GM18951 (cell line): ENCODE data around the gene USH2A.

Experiments used
- POLR2A ChIP-seq: IDR thresholded peaks from 4 replicates; pipeline ENCODE4 v1.6.1; 2011; ENCODE audit warnings: mild to moderate bottlenecking; ENCODE audit not compliant: insufficient read length, insufficient read depth; ENCODE audit errors: extremely low read depth
- in situ Hi-C: fragments of 300-500 bp; cut with MboI; formaldehyde crosslinking; loops from one replicate; pipeline ENCODE4 v1.12.0; 2022; ENCODE audit warnings: low sequenced_read_pairs, mixed read lengths, inconsistent platforms; ENCODE audit not compliant: unreplicated experiment

USH2A gene

GRCh38 chr1:215780139-215780538 is 643.1 kb downstream of the USH2A start:
- in situ Hi-C loops = no loop called here
- TF ChIP-seq POLR2A = no peak

GRCh38 chr1:215779729-215780128 is 643.5 kb downstream of the USH2A start:
- in situ Hi-C loops = no loop called here
- TF ChIP-seq POLR2A = no peak

DNA sequence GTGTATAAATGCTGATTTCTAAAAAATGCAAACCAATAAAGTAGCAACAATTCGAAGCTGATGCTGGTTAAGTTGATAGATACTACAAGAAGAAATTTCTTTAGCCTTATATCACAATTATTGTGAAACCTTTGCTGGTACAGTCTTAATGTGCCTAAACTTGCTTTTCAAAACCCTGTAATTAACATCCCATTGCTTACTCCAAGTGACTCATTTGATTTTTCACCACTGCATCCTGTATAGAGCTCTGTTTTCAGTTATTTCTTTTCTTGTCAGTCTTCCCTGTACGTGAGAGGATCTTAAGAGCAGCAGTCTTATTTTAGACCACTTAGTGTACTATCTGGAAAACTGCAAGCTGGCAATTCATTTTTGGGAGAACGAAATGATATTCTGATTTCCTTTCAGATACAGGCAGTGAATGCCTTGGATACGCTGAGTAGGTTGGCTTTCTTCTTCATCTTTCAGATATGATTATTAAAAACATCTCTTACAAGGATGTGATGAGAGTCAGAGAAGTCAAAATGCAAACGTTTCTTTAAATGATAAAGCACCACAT is 645.8 kb downstream of the USH2A start:
- in situ Hi-C loops = no loop called here
- TF ChIP-seq POLR2A = no peak

DNA sequence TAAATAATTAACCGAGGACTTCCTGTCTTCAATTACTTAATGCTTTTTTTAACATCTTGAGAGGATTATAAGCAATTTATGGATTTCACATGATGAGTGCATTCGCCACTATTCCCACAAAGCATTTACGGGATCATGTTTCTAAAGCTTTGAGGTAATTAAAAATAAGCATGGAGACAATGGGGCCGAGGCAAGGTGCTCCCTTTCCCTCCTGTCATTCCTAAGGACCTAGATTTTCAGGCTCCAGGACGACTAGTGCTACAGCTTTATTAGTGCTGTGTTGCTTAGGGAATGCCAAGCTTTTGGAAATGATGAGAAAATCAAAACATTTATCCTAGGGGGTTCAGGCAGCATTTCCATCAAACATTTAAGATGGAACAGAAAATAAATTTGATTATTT is 646.9 kb downstream of the USH2A start:
- TF ChIP-seq POLR2A = no peak
- in situ Hi-C loops = no loop called here

DNA sequence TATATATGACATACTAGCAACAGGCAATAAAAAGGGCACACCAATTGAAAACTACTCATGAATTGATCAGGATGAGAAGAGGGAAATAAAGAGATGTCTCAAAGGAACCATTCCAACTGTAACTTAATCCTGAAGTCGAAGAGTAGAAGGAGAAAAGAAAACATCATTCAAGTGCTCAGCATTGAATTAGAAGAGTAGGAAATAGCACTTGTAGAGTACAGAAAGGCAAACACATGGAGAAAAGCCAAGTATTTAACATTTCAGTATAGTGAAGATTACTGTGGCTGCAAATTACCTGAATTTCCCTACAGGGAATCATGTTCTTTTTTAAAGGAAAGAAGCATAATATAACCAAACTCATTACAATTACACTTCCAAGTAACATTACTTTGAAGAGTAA is 651.1 kb downstream of the USH2A start:
- no peak for TF ChIP-seq POLR2A
- in situ Hi-C loops = no loop called here

DNA sequence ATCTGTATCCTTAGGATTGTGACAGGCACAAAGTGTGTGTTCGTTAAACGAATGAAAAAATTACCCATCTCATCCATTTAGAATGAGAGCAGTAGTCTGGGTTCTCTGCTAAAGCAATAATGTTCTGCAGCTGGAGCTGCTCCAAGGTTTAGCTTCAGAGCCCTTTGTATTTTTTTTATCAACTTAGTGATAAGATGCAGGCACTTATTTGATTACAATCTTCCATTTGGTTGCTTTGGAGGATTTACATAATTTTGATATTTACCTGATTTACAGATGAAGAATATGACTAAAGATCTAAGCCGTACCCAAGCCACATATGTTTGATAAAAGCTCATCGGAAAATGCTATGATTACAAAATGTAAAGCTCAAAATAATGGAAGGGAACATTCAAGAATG is 654.9 kb downstream of the USH2A start:
- TF ChIP-seq POLR2A = no peak
- in situ Hi-C loops = no loop called here

DNA sequence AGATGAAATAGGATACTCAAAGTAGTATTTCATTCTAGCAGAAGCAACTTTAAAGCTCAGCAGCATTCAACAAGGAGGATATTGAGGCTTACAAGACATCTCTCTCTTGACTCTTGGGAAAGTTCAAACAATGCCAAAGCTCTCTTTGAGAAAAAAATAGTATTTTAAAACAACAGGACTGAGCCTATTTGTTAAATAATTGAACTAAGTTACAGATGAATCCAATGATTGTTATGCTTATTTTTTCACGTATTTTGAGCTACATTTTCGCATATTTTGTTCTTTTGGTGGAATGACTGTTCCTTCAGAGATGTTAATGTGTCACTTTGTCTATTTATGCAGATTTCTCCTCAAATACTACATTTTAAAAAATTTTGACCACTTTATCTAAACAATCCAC is 655.5 kb downstream of the USH2A start:
- no peak for TF ChIP-seq POLR2A
- in situ Hi-C loops = no loop called here

GRCh38 chr1:215766521-215766920 is 656.7 kb downstream of the USH2A start:
- in situ Hi-C loops = no loop called here

GRCh38 chr1:215765833-215766232 is 657.4 kb downstream of the USH2A start:
- in situ Hi-C loops = no loop called here
- no peak for TF ChIP-seq POLR2A

More at GRCh38 chr1:215766521-215766920, 656.7 kb downstream of the USH2A start:
- no peak for TF ChIP-seq POLR2A

DNA sequence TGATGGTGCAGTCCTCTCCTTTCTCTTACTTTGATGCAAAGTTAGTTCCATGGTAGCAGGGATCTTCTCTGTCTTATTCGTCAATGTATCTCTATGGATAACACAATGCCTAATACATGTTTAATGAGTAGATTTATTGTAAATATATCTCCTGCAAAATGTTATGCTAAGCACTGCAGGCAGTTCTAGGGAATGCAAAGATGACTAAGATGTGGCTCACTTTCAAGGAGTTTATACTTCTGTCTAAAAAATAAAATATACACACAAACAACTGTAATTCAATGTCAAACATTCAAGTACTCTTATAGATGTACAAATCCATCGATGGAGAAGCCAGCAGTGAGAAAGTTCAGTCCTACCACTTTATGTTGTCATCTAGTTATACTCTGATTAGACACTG is 661.8 kb downstream of the USH2A start:
- TF ChIP-seq POLR2A = no peak
- in situ Hi-C loops = no loop called here

- TF ChIP-seq POLR2A = no peak
- in situ Hi-C loops = no loop called here
Measured at GRCh38 chr1:215754112-215754511, 669.1 kb downstream of the USH2A start.

DNA sequence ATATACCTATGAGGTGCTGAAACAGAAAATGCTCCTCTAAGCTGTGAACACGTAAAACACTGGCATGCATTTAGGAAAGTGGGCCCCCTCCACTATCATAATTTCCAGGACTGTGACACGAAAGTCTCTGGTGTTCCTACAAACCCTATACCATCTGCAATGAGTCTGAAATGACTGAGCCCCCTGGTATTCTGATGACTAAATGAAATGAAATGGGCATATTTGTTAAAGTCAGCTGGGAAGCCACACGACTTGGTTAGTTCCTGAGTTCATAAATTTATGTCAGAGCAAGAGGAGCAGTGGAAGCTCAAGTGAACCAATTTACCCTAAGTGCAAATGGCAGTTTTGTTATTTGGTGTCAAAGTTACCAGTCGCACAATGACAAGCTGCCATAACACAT is 673.8 kb downstream of the USH2A start:
- TF ChIP-seq POLR2A = no peak
- in situ Hi-C loops = no loop called here

DNA sequence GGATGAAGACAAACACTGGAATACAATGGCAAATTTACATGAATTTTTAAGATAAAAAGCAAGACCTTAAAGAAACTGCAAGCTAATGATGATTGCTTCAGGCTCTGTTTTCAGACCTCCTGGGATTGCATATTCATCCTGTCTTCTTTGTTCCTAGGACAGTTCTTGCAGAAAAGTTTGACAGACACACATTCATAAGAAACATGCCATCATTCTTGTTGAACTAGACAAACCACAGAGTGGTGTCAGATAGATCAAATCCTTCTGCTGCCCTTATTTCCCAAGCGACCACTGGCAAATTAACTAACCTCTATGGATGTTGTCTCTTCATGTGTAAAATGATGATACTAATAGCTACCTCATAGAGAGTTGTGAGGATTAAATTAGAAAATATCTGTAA is 674.8 kb downstream of the USH2A start:
- no peak for TF ChIP-seq POLR2A
- in situ Hi-C loops = no loop called here

DNA sequence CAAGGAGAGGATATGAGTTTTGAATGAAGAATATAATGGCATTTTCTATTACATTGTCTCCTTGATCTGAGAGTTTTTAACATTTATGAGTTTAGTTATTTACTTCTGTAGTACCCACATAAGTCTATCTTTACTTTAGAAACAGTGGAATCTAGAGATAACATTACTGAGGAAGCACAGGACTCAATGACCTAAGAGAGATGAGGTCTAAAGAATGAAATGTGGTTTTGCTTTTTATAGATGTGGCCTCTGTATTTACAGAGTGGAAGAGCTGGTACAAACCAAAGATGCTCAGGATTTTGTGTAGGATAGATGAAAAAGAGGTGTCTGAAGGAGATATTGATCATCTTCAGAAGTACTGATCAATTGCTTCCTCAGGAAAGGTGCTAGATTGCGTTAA is 678.8 kb downstream of the USH2A start:
- in situ Hi-C loops = no loop called here
- no peak for TF ChIP-seq POLR2A

DNA sequence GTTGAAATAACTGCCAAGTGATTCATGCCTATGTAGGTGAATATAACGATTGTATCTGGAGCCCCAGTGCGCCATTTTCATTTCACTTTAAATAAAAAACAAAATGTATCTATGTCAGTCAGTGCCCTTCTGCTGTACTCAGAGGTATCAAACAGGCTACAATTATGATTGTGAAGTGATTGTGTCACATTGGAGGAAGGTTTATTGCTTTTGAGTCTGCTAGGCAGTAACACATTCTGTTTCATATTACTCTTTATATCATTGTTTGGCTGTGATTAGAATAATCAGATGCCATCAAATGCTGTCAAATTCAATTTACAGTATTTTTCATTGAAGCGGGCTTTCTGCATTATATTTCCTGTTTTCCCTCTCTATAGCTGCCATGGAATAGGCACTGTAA is 684.2 kb downstream of the USH2A start:
- TF ChIP-seq POLR2A = no peak
- in situ Hi-C loops = no loop called here

DNA sequence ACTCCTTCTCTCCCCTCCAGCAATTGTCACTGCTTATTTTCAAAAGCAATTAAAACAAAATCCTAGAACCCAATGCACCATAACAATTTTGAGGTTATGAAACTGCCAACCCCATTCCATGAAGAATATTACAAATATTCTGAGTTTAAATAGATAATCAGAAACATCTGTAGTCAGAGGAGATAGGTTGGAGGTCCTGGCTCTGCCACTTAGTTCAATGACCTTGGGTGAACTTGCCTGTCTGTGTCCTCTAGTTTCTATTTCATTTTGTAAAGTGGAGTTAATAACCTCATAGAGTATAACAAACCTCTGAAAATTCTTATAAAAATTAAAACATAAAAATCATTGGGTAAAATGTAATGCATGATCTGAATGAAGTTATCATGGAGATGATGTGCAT is 691.5 kb downstream of the USH2A start:
- in situ Hi-C loops = no loop called here
- no peak for TF ChIP-seq POLR2A

- in situ Hi-C loops = no loop called here
- TF ChIP-seq POLR2A = no peak
Measured at GRCh38 chr1:215730600-215730999, 692.6 kb downstream of the USH2A start.
